Measurements from ENCODE around the gene SNX14. TPM values are rescaled to one million over a fixed set of nuclear protein-coding genes. Genes with fewer than 3 reads are reported as not detected.

Gene SNX14
- total and polyA plus RNA-seq, 2 donors (not counting 3 experiments of a cell fraction or from before 2014, with no cell fraction given): 41.3 to 74.3 TPM

- H3K79me2 ChIP-seq (ENCODE audit: control insufficient read depth, insufficient read depth, low read length): no peaks in the 10 kb centered on the region
- intact Hi-C loops (cut with micrococcal nuclease): no loop called here
- no peak overlapping the region for H3K27ac ChIP-seq (ENCODE audit: insufficient read depth, low read depth, low read length)
- H3K4me2 ChIP-seq (ENCODE audit: insufficient read depth, low read length): no peak overlapping the region
- no peak overlapping the region for H3K9ac ChIP-seq (replicated peaks; ENCODE audit: extremely low read depth, insufficient read depth, low read length)
- H3K36me3 ChIP-seq (ENCODE audit: control insufficient read depth in 2 of 2, extremely low read depth in 1 of 2, insufficient read depth in 2 of 2, low read length in 2 of 2): peaks cover 7 to 8% of the 10 kb centered on the region in 2 experiments
- no peak overlapping the region for H3K4me3 ChIP-seq (replicated peaks in 1 of 3; ENCODE audit: insufficient read depth in 1 of 3, low read depth in 1 of 3, low read length in 3 of 3)
- POLR2A ChIA-PET: no interaction called here
- no peak overlapping the region for H2AFZ ChIP-seq (ENCODE audit: low read depth, low read length)
- H4K20me1 ChIP-seq (replicated peaks; ENCODE audit: control insufficient read depth, extremely low read depth, insufficient read depth, low read length): no peaks in the 10 kb centered on the region
- FAIRE-seq (no peak), DNase-seq (ENCODE audit: low read depth, low spot score) (no peak)
- dilution Hi-C loops (cut with MboI; ENCODE audit: extremely low pct_ligation_motif_present, low sequenced_read_pairs): loop anchor here (25.0 kb wide), 1 partner anchor 110 kb away; no protein-coding TSS in a partner anchor
- H3K27me3 ChIP-seq (ENCODE audit: control insufficient read depth in 2 of 2, insufficient read depth in 2 of 2, low read length in 2 of 2): no peaks in the 10 kb centered on the region
- CTCF ChIA-PET: interaction anchor here (3.6 to 13.9 kb wide), 2 partner anchors 11 to 13 kb away, joined by 25 to 541 read pairs; partner anchors contain the start of gene NT5E
- H3K4me1 ChIP-seq (ENCODE audit: control insufficient read depth, extremely low read depth, insufficient read depth, low read length): peaks cover 5% of the 10 kb centered on the region
- no peaks in the 10 kb centered on the region for H3K9me3 ChIP-seq (replicated peaks; ENCODE audit: control insufficient read depth, insufficient read depth, low read length)
- no peaks in the 10 kb centered on the region for H3K9me1 ChIP-seq (replicated peaks; ENCODE audit: control insufficient read depth, extremely low read depth, insufficient read depth, low read length)
- BruUV-seq (replicated peaks): no TSS peak
- TF ChIP-seq POLR2A (IDR thresholded peaks at IDR 0.05; ENCODE audit: low read depth, low read length) (no peak), EZH2 (IDR thresholded peaks at IDR 0.05; ENCODE audit: borderline replicate concordance, low read depth, low read length, severe bottlenecking) (no peak), GATA2 (IDR thresholded peaks at IDR 0.05; ENCODE audit: insufficient read depth, insufficient read length, low read depth, low read length) (no peak), MYC (IDR thresholded peaks at IDR 0.05; ENCODE audit: low read depth, low read length) (no peak), JUN (IDR thresholded peaks at IDR 0.05; ENCODE audit: borderline replicate concordance, insufficient read depth, insufficient read length, low read depth) (no peak), CTCF (IDR thresholded peaks at IDR 0.05; ENCODE audit: extremely low read depth in 1 of 2, insufficient read depth in 1 of 2, low read depth in 1 of 2, low read length in 2 of 2) (no peak), FOS (IDR thresholded peaks at IDR 0.05; ENCODE audit: borderline replicate concordance, insufficient read depth, low read length) (no peak), POLR2AphosphoS5 (IDR thresholded peaks at IDR 0.05; ENCODE audit: insufficient read depth, low read depth, low read length) (no peak), MAX (IDR thresholded peaks at IDR 0.05; ENCODE audit: insufficient read depth, insufficient read length) (no peak)
These were observed 120.9 kb downstream of the SNX14 start for GRCh38 chr6:85472744-85473143.

Measured in endothelial cell of umbilical vein (primary cell).